ENCODE results near the gene DLST. TPM values are rescaled to one million over a fixed set of nuclear protein-coding genes. Genes with fewer than 3 reads are reported as not detected.

DLST gene
- polyA plus RNA-seq, 1 experiment: 150 TPM

- POLR2A ChIA-PET: no interaction called here
- TF ChIP-seq, protein P1, sequence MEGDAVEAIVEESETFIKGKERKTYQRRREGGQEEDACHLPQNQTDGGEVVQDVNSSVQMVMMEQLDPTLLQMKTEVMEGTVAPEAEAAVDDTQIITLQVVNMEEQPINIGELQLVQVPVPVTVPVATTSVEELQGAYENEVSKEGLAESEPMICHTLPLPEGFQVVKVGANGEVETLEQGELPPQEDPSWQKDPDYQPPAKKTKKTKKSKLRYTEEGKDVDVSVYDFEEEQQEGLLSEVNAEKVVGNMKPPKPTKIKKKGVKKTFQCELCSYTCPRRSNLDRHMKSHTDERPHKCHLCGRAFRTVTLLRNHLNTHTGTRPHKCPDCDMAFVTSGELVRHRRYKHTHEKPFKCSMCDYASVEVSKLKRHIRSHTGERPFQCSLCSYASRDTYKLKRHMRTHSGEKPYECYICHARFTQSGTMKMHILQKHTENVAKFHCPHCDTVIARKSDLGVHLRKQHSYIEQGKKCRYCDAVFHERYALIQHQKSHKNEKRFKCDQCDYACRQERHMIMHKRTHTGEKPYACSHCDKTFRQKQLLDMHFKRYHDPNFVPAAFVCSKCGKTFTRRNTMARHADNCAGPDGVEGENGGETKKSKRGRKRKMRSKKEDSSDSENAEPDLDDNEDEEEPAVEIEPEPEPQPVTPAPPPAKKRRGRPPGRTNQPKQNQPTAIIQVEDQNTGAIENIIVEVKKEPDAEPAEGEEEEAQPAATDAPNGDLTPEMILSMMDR (IDR thresholded peaks at IDR 0.05; ENCODE audit: low read depth, low read length): no peak
- Histone ChIP-seq H3K27me3 (ENCODE audit: control insufficient read depth, insufficient read depth, low read length) (no peaks in the 10 kb centered on the region), H3K4me3 (ENCODE audit: low read depth, low read length) (no peak overlapping the region), H3K27ac (ENCODE audit: low read depth, low read length) (peak overlapping the region; percentile 21), H3K9me3 (ENCODE audit: control insufficient read depth, insufficient read depth, low read length) (no peaks in the 10 kb centered on the region; the same call in 1 of the 2 replicates)
- no peak for DNase-seq (ENCODE audit: low read depth, low spot score)
- CTCF ChIA-PET: interaction anchor here (1.4 kb wide), 2 partner anchors 78 to 150 kb away, joined by 4 read pairs; no protein-coding TSS in a partner anchor
Measured at GRCh38 chr14:74938531-74939495, 57.1 kb downstream of the DLST start.

DNA sequence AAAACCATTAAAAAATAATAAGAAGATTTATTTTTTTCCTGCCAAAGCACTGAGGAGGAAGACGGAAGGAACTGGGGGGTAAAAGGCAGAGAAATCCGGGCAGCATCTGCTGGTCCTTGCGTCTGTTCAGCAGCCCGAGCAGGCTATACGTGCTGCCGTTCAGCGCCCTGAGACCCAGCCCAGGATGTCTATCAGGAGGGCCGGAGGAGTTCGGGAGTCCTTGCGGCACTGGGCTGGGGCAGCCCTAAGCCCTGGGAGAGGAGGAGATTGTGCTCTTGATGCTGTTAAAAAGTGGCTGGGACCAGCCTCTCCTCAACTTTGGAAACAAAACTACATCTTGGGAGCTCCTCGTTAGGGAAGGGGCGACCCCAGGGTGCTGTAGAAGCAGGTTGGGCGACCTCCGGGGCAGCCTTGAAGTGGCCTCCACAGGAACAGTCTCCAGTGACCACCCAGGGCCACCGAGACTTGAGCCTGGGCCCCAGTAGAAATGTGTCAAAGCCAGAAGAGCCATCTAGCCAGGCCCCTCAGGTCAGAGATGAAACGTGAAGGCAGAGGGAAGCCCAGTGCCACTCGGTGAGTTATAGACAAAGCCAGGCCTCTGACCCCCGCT is 59.3 kb downstream of the DLST start:
- ChIA-PET CTCF (interaction anchor here (0.6 to 4.2 kb wide), 2 partner anchors 148 to 354 kb away, joined by 3 to 33 read pairs; no protein-coding TSS in a partner anchor), POLR2A (interaction anchor here (0.7 to 1.3 kb wide), 4 partner anchors 9 to 128 kb away, joined by 3 to 7 read pairs (median 3); partner anchors contain the start of genes EIF2B2, RPS6KL1 and ZC2HC1C)
- no peak overlapping the region for H3K27ac ChIP-seq (ENCODE audit: low read depth, low read length)
- TF ChIP-seq, protein P1 (IDR thresholded peaks at IDR 0.05; ENCODE audit: low read depth, low read length): no peak
- DNase-seq (ENCODE audit: low read depth, low spot score): no peak
- H3K27me3 ChIP-seq (ENCODE audit: control insufficient read depth, insufficient read depth, low read length): no peaks in the 10 kb centered on the region
- no peak overlapping the region for H3K4me3 ChIP-seq (ENCODE audit: low read depth, low read length)
- H3K9me3 ChIP-seq (ENCODE audit: control insufficient read depth, insufficient read depth, low read length): no peaks in the 10 kb centered on the region

- H3K27me3 ChIP-seq (ENCODE audit: control insufficient read depth, insufficient read depth, low read length): no peaks in the 10 kb centered on the region
- H3K4me3 ChIP-seq (ENCODE audit: low read depth, low read length): no peak overlapping the region
- DNase-seq (ENCODE audit: low read depth, low spot score): no peak
- TF ChIP-seq, protein P1 (IDR thresholded peaks at IDR 0.05; ENCODE audit: low read depth, low read length): no peak
- CTCF ChIA-PET: interaction anchor here (0.9 to 4.2 kb wide), 2 partner anchors 37 to 147 kb away, joined by 3 to 33 read pairs; no protein-coding TSS in a partner anchor
- no peaks in the 10 kb centered on the region for H3K9me3 ChIP-seq (ENCODE audit: control insufficient read depth, insufficient read depth, low read length)
- POLR2A ChIA-PET: interaction anchor here (0.7 to 0.8 kb wide), 2 partner anchors 10 to 61 kb away, joined by 3 read pairs; partner anchors contain the start of gene EIF2B2
- H3K27ac ChIP-seq (ENCODE audit: low read depth, low read length): peak overlapping the region; percentile 21
Measured at GRCh38 chr14:74941676-74942097, 60.0 kb downstream of the DLST start.

- Histone ChIP-seq H3K4me3 (ENCODE audit: low read depth, low read length) (no peak overlapping the region), H3K9me3 (ENCODE audit: control insufficient read depth, insufficient read depth, low read length) (no peaks in the 10 kb centered on the region), H3K27me3 (ENCODE audit: control insufficient read depth, insufficient read depth, low read length) (no peaks in the 10 kb centered on the region), H3K27ac (ENCODE audit: low read depth, low read length) (no peak overlapping the region)
- ChIA-PET CTCF (interaction anchor here (0.9 to 4.2 kb wide), 2 partner anchors 38 to 147 kb away, joined by 3 to 33 read pairs; no protein-coding TSS in a partner anchor), POLR2A (interaction anchor here (0.7 to 0.8 kb wide), 2 partner anchors 11 to 61 kb away, joined by 3 read pairs; partner anchors contain the start of gene EIF2B2)
- no peak for DNase-seq (ENCODE audit: low read depth, low spot score)
- TF ChIP-seq, protein P1 (IDR thresholded peaks at IDR 0.05; ENCODE audit: low read depth, low read length): no peak
Measured at GRCh38 chr14:74942181-74942580, 60.5 kb downstream of the DLST start.

Data from AG04450 (cell line).